GM12878 (cell line): ENCODE results near the gene CD63. TPM values are rescaled to one million over a fixed set of nuclear protein-coding genes. Genes with fewer than 3 reads are reported as not detected.

Experiments
- ATAC-seq: fragments of 200-7000 bp; cut with Tn5 transposase; 3 replicates; pipeline ENCODE4 v1.9.1; 2020; ENCODE audit warnings: mild to moderate bottlenecking, moderate library complexity
- BruUV-seq: library from RNA; stranded (reverse); fragments of 400-500 nt; replicated peaks from 2 replicates; lab custom pipeline; 2021; lab: Mats Ljungman, UMichigan
- CTCF ChIA-PET: fragments of 300-600 bp; sonication (Branson Sonifier 250); formaldehyde crosslinking; extraction: SDS; loops from one replicate; lab custom pipeline; 2021; ENCODE audit warnings: inconsistent platforms; lab: Yijun Ruan, JAX
- POLR2A ChIA-PET: fragments of 350-600 bp; formaldehyde crosslinking; extraction: SDS; loops from one replicate; lab custom pipeline; 2021; ENCODE audit warnings: inconsistent platforms; lab: Charles Lee
- RAD21 ChIA-PET: fragments of 300-600 bp; sonication (Branson Sonifier 250); formaldehyde crosslinking; loops from one replicate; lab custom pipeline; 2023; ENCODE audit warnings: antibody characterized with exemption; ENCODE audit not compliant: unreplicated experiment; lab: Charles Lee
- SMC1A ChIA-PET: fragments of 300-600 bp; sonication (Branson Sonifier 250); formaldehyde crosslinking; loops from one replicate; lab custom pipeline; 2023; ENCODE audit not compliant: unreplicated experiment, uncharacterized antibody; lab: Charles Lee
- DNase-seq: peaks from one replicate; pipeline ENCODE4 v3.0.0-alpha.2; 2011; ENCODE audit warnings: low read depth, low spot score
- FAIRE-seq: peaks from 3 replicates; lab custom pipeline; 2011; peaks lifted over from hg19 to GRCh38; lab: Jason Lieb, UNC
- H2AFZ ChIP-seq: 2 replicates; pipeline ENCODE4 v1.6.0; 2011; ENCODE audit warnings: low read depth, low read length, control low read depth; ENCODE audit not compliant: control insufficient read depth
- H3K27ac ChIP-seq: 2 replicates; pipeline ENCODE4 v1.5.1; 2011; ENCODE audit warnings: control low read depth; ENCODE audit not compliant: control insufficient read depth, insufficient read depth
- H3K27me3 ChIP-seq, 2 experiments: replicated peaks in 1 of 2; 2 replicates each; pipeline versions ENCODE4 v1.6.0 to v1.6.1; 2011; ENCODE audit warnings: low read length in 1 of 2; ENCODE audit not compliant: control insufficient read depth in 2 of 2, insufficient read depth in 2 of 2
- H3K36me3 ChIP-seq, 2 experiments: 2 replicates each; pipeline ENCODE4 v1.5.1; 2011; ENCODE audit warnings: low read length in 1 of 2; ENCODE audit not compliant: control insufficient read depth in 2 of 2, insufficient read depth in 2 of 2
- H3K4me1 ChIP-seq: 2 replicates; pipeline ENCODE4 v1.6.1; 2011; ENCODE audit warnings: mild to moderate bottlenecking, low read length, moderate library complexity, mixed read lengths; ENCODE audit not compliant: control insufficient read depth, insufficient read depth
- H3K4me2 ChIP-seq: 2 replicates; pipeline ENCODE4 v1.6.0; 2011; ENCODE audit warnings: control low read depth; ENCODE audit not compliant: control insufficient read depth, insufficient read depth
- H3K4me3 ChIP-seq: fragments of 200-600 bp; sonication (generic); 2 replicates; pipeline ENCODE4 v1.5.1; 2016
- H3K79me2 ChIP-seq: 2 replicates; pipeline ENCODE4 v1.6.0; 2011; ENCODE audit warnings: low read length; ENCODE audit not compliant: control insufficient read depth, insufficient read depth
- H3K9ac ChIP-seq: 2 replicates; pipeline ENCODE4 v1.8.0; 2011; ENCODE audit warnings: low read length, control low read depth, mixed read lengths; ENCODE audit not compliant: control insufficient read depth, insufficient read depth
- H3K9me3 ChIP-seq: replicated peaks from 3 replicates; pipeline ENCODE4 v1.5.1; 2011; ENCODE audit warnings: mild to moderate bottlenecking, low read length; ENCODE audit not compliant: control insufficient read depth, insufficient read depth
- H4K20me1 ChIP-seq: 2 replicates; pipeline ENCODE4 v1.6.0; 2011; ENCODE audit not compliant: control insufficient read depth, insufficient read depth
- CBFB ChIP-seq: IDR thresholded peaks from 2 replicates; pipeline ENCODE4 v1.6.1; 2016; ENCODE audit warnings: antibody characterized with exemption, low read depth
- CTCF ChIP-seq, 3 experiments: IDR thresholded peaks in 2 of 3; conservative IDR thresholded peaks in 1 of 3; 2 replicates each; pipeline ENCODE4 v1.5.1; 2011; ENCODE audit warnings: low read depth in 3 of 3, low read length in 3 of 3, mild to moderate bottlenecking in 3 of 3, control low read depth in 2 of 3, moderate library complexity in 2 of 3, inconsistent platforms in 1 of 3, mixed read lengths in 1 of 3; ENCODE audit not compliant: control insufficient read depth in 2 of 3, insufficient read depth in 1 of 3; ENCODE audit errors: extremely low read depth in 1 of 3
- EED ChIP-seq: sonication (generic); IDR thresholded peaks from 2 replicates; pipeline ENCODE4 v1.6.1; 2016; ENCODE audit warnings: antibody characterized with exemption, low read depth
- ELK1 ChIP-seq: IDR thresholded peaks from 2 replicates; pipeline ENCODE4 v1.6.1; 2012; ENCODE audit warnings: low read depth, low read length, improper control_type of control experiment
- FOS ChIP-seq: IDR thresholded peaks from 3 replicates; pipeline ENCODE4 v1.6.1; 2011; ENCODE audit warnings: borderline replicate concordance; ENCODE audit not compliant: insufficient read length; ENCODE audit errors: extremely low read depth
- IKZF2 ChIP-seq, 2 experiments: fragments of 450-650 bp; IDR thresholded peaks; 2 replicates each; pipeline ENCODE4 v1.6.1; 2017; ENCODE audit warnings: mild to moderate bottlenecking in 2 of 2, moderate library complexity in 2 of 2
- MLLT1 ChIP-seq: fragments of 450-650 bp; IDR thresholded peaks from 2 replicates; pipeline ENCODE4 v1.6.1; 2016; ENCODE audit warnings: mild to moderate bottlenecking
- NBN ChIP-seq: fragments of 450-650 bp; IDR thresholded peaks from 2 replicates; pipeline ENCODE4 v1.6.1; 2016
- PAX8 ChIP-seq: fragments of 450-650 bp; IDR thresholded peaks from 2 replicates; pipeline ENCODE4 v1.6.1; 2017; ENCODE audit warnings: mild to moderate bottlenecking, moderate library complexity
- RAD21 ChIP-seq: IDR thresholded peaks from 2 replicates; pipeline ENCODE4 v1.6.1; 2011; ENCODE audit warnings: mild to moderate bottlenecking, low read depth, low read length, moderate library complexity; ENCODE audit not compliant: insufficient read depth
- RB1 ChIP-seq: fragments of 450-650 bp; formaldehyde crosslinking; IDR thresholded peaks from 2 replicates; pipeline ENCODE4 v1.6.1; 2017; ENCODE audit warnings: mild to moderate bottlenecking, borderline replicate concordance
- RELA ChIP-seq: fragments of 450-650 bp; IDR thresholded peaks from 2 replicates; pipeline ENCODE4 v1.8.0; 2014; ENCODE audit warnings: borderline replicate concordance; ENCODE audit not compliant: partially characterized antibody
- RUNX3 ChIP-seq: IDR thresholded peaks from 2 replicates; pipeline ENCODE4 v1.6.1; 2012; ENCODE audit warnings: low read length, inconsistent platforms
- SRF ChIP-seq, 2 experiments: IDR thresholded peaks; 2 replicates each; pipeline ENCODE4 v1.6.1; 2011; ENCODE audit warnings: low read depth in 2 of 2, low read length in 2 of 2, mild to moderate bottlenecking in 1 of 2, moderate library complexity in 1 of 2
- TCF12 ChIP-seq: IDR thresholded peaks from 2 replicates; pipeline ENCODE4 v1.6.1; 2011; ENCODE audit warnings: low read depth, mild to moderate bottlenecking, low read length
- TCF3 ChIP-seq: IDR thresholded peaks from 2 replicates; pipeline ENCODE4 v1.6.1; 2012; ENCODE audit warnings: low read depth, mild to moderate bottlenecking, low read length, borderline replicate concordance; ENCODE audit not compliant: insufficient read depth
- YY1 ChIP-seq: IDR thresholded peaks from 2 replicates; pipeline ENCODE4 v1.6.1; 2011; ENCODE audit warnings: low read depth, mild to moderate bottlenecking, low read length
- ZNF207 ChIP-seq: fragments of 450-650 bp; IDR thresholded peaks from 2 replicates; pipeline ENCODE4 v1.6.1; 2014; ENCODE audit warnings: antibody characterized with exemption, mild to moderate bottlenecking, borderline replicate concordance
- WGBS: methylation state at CpG from one replicate; pipeline ENCODE4 v1.1.6; 2016; ENCODE audit warnings: low lambda C conversion rate; ENCODE audit not compliant: insufficient replicate concordance, insufficient coverage; ENCODE audit errors: missing lambda C conversion rate; 5-methylcytosine and 5-hydroxymethylcytosine counted together
- in situ Hi-C: fragments of 300-500 bp; cut with MboI; formaldehyde crosslinking; loops from 9 replicates; pipeline ENCODE4 v1.14.3; 2018; ENCODE audit warnings: mixed read lengths
- intact Hi-C: fragments of 100-400 bp; cut with micrococcal nuclease; formaldehyde crosslinking; loops from one replicate; pipeline ENCODE4 v1.14.2; 2022; ENCODE audit not compliant: unreplicated experiment
- polyA plus RNA-seq, 11 experiments: library from polyadenylated mRNA; depleted of rRNA in 4 of 11; unstranded in 6 of 11; stranded (reverse) in 5 of 11; fragments of >200 nt; fragmentation: Nextera tagmentation in 4 of 11; fragmentation: Illumina TruSeq in 1 of 11; extraction: Ambion mirVana in 4 of 11; extraction: Trizol in 1 of 11; gene quantifications; 1 replicate in 1 of 11; 2 replicates in 10 of 11; pipeline versions ENCODE4 v1.2.1 to v1.2.3, GENCODE V29; 2011 to 2016; ENCODE audit warnings: inconsistent platforms in 2 of 11, missing spikeins in 2 of 11, low read depth in 1 of 11
- total RNA-seq, 4 experiments: library from RNA; depleted of rRNA in 3 of 4; stranded (reverse); fragments of >200 nt in 3 of 4; fragmentation: Illumina TruSeq in 1 of 4; extraction: Trizol in 1 of 4; gene quantifications; 2 replicates each; pipeline versions ENCODE4 v1.2.1 to v1.2.3, GENCODE V29; 2013 to 2021

Gene CD63
- total and polyA plus RNA-seq, 10 of the 15 experiments (the other 5 are each of a cell fraction or from before 2014, with no cell fraction given) = 147 to 220 (median 183) TPM

- no peaks in the 10 kb centered on the region for H3K27me3 ChIP-seq
- BruUV-seq = no TSS peak
- ATAC-seq (peak; percentile 75), FAIRE-seq (peak; percentile 81), DNase-seq (no peak)
- intact Hi-C loops (loop anchor here (1.0 to 10.0 kb wide), 6 partner anchors 8 to 448 kb away; partner anchors contain the start of genes BLOC1S1, CD63, RPL41 and SMARCC2), in situ Hi-C loops (loop anchor here (5.0 kb wide), 2 partner anchors 205 to 295 kb away; no protein-coding TSS in a partner anchor)
- no peak overlapping the region for H3K4me2 ChIP-seq
- ChIA-PET POLR2A (interaction anchor here (0.6 to 2.9 kb wide), 8 partner anchors 7 to 303 kb away, joined by 3 to 36 read pairs (median 10); partner anchors contain the start of genes CD63, DNAJC14 and RAB5B), RAD21 (interaction anchor here (0.5 to 7.7 kb wide), 21 partner anchors 8 to 452 kb away, joined by 3 to 113 read pairs (median 10); partner anchors contain the start of genes BLOC1S1, CD63, RDH5 and SMARCC2), CTCF (interaction anchor here (0.6 to 7.1 kb wide), 39 partner anchors 7 to 548 kb away, joined by 3 to 205 read pairs (median 12); partner anchors contain the start of genes BLOC1S1, CD63, DGKA and DNAJC14), SMC1A (interaction anchor here (1.5 to 5.2 kb wide), 18 partner anchors 10 to 381 kb away, joined by 4 to 51 read pairs (median 12); partner anchors contain the start of genes BLOC1S1, PA2G4, PYM1 and RPL41)
- H3K36me3 ChIP-seq = no peaks in the 10 kb centered on the region
- peaks cover 7% of the 10 kb centered on the region for H3K4me1 ChIP-seq
- H3K4me3 ChIP-seq = no peak overlapping the region
- H3K9me3 ChIP-seq = no peaks in the 10 kb centered on the region
- no peaks in the 10 kb centered on the region for H4K20me1 ChIP-seq
- no peak overlapping the region for H3K9ac ChIP-seq
- no peak overlapping the region for H3K27ac ChIP-seq
- no peak overlapping the region for H2AFZ ChIP-seq
- H3K79me2 ChIP-seq = no peaks in the 10 kb centered on the region
- WGBS = 76% methylated on average over 6 of the region's 6 CpGs
- TF ChIP-seq TCF12 = peak; percentile 51; the same call in 1 of the 2 replicates
- peak; percentile 83 for TF ChIP-seq RAD21
- TF ChIP-seq RUNX3 = 0 out of 2 replicates have a peak, but pooled peaks have one; percentile 19
- no peak for TF ChIP-seq FOS
- peak; percentile 86 to 91 (median 88) for TF ChIP-seq CTCF (IDR thresholded peaks at IDR 0.05 in 2 of 3, conservative IDR thresholded peaks at IDR 0.05 in 1 of 3; ENCODE audit: control insufficient read depth in 2 of 3, extremely low read depth in 1 of 3, insufficient read depth in 1 of 3, low read depth in 3 of 3, low read length in 3 of 3)
- TF ChIP-seq ELK1 = no peak
- 0 out of 4 replicates have a peak, but pooled peaks of 1 of the 2 experiments have one; percentile 14 for TF ChIP-seq SRF (IDR thresholded peaks at IDR 0.05; ENCODE audit: low read depth in 2 of 2, low read length in 2 of 2)
- TF ChIP-seq RB1 = peak; percentile 52; the same call in 1 of the 2 replicates
- peak; percentile 58; the same call in 1 of the 2 replicates for TF ChIP-seq NBN
- 0 out of 2 replicates have a peak, but pooled peaks have one; percentile 22 for TF ChIP-seq MLLT1
- no peak for TF ChIP-seq PAX8
- peak; percentile 79 for TF ChIP-seq YY1
- TF ChIP-seq ZNF207 = no peak
- no peak for TF ChIP-seq CBFB
- TF ChIP-seq EED = 0 out of 2 replicates have a peak, but pooled peaks have one; percentile 37
- TF ChIP-seq TCF3 = 0 out of 2 replicates have a peak, but pooled peaks have one; percentile 23
- TF ChIP-seq IKZF2 (IDR thresholded peaks at IDR 0.05) = peak; percentile 38 to 66; a peak in 3 of 4 replicates
- peak; percentile 36 for TF ChIP-seq RELA
Observed at GRCh38 chr12:55736780-55737580, 8.2 kb upstream of the CD63 start.
